ENCODE measurements around the gene ZBTB4. TPM values are rescaled to one million over a fixed set of nuclear protein-coding genes. Genes with fewer than 3 reads are reported as not detected.

ZBTB4 gene
- total RNA-seq, 6 experiments from 2014 or later = 62.7 to 75.9 (median 68.6) TPM

GRCh38 chr17:7512824-7513540 lies 33.6 kb upstream of the ZBTB4 start:
- Mint-ChIP-seq H3K27ac (no peak overlapping the region), H3K4me3 (no peak overlapping the region)

GRCh38 chr17:7512105-7512504 lies 32.7 kb upstream of the ZBTB4 start:
- Mint-ChIP-seq H3K4me1 (ENCODE audit: low read depth) (peaks cover 5% of the 10 kb centered on the region; the same call in 1 of the 2 replicates), H3K27me3 (ENCODE audit: insufficient read depth) (peaks cover 14% of the 10 kb centered on the region)

More at GRCh38 chr17:7512824-7513540, 33.6 kb upstream of the ZBTB4 start:
- DNase-seq = no peak
- Mint-ChIP-seq H3K9me3 (no peaks in the 10 kb centered on the region), H3K4me1 (ENCODE audit: low read depth) (peaks cover 5% of the 10 kb centered on the region; the same call in 1 of the 2 replicates), H3K27me3 (ENCODE audit: insufficient read depth) (peaks cover 14% of the 10 kb centered on the region), H3K36me3 (ENCODE audit: low read depth) (peaks cover 27% of the 10 kb centered on the region)
- TF ChIP-seq CTCF (IDR thresholded peaks at IDR 0.05) = no peak

GRCh38 chr17:7511108-7511507 lies 31.7 kb upstream of the ZBTB4 start:
- no peak overlapping the region for H3K4me3 Mint-ChIP-seq
- H3K27me3 Mint-ChIP-seq (ENCODE audit: insufficient read depth) = peaks cover 14% of the 10 kb centered on the region
- H3K9me3 Mint-ChIP-seq = no peaks in the 10 kb centered on the region
- TF ChIP-seq CTCF (IDR thresholded peaks at IDR 0.05) = no peak
- H3K4me1 Mint-ChIP-seq (ENCODE audit: low read depth) = peaks cover 5% of the 10 kb centered on the region; the same call in 1 of the 2 replicates
- no peak overlapping the region for H3K27ac Mint-ChIP-seq
- H3K36me3 Mint-ChIP-seq (ENCODE audit: low read depth) = peaks cover 31% of the 10 kb centered on the region
- DNase-seq = no peak

More at GRCh38 chr17:7512105-7512504, 32.7 kb upstream of the ZBTB4 start:
- TF ChIP-seq CTCF (IDR thresholded peaks at IDR 0.05) = no peak
- peaks cover 27% of the 10 kb centered on the region for H3K36me3 Mint-ChIP-seq (ENCODE audit: low read depth)
- H3K27ac Mint-ChIP-seq = no peak overlapping the region
- no peak for DNase-seq
- H3K4me3 Mint-ChIP-seq = no peak overlapping the region
- no peaks in the 10 kb centered on the region for H3K9me3 Mint-ChIP-seq

GRCh38 chr17:7509937-7510336 lies 30.5 kb upstream of the ZBTB4 start:
- H3K27me3 Mint-ChIP-seq (ENCODE audit: insufficient read depth) = peaks cover 14% of the 10 kb centered on the region
- H3K9me3 Mint-ChIP-seq = no peaks in the 10 kb centered on the region
- peaks cover 32% of the 10 kb centered on the region for H3K36me3 Mint-ChIP-seq (ENCODE audit: low read depth)
- H3K4me3 Mint-ChIP-seq = no peak overlapping the region
- no peak overlapping the region for H3K27ac Mint-ChIP-seq
- DNase-seq = no peak
- peaks cover 5% of the 10 kb centered on the region; the same call in 1 of the 2 replicates for H3K4me1 Mint-ChIP-seq (ENCODE audit: low read depth)
- TF ChIP-seq CTCF (IDR thresholded peaks at IDR 0.05) = no peak

GRCh38 chr17:7508846-7509245 lies 29.4 kb upstream of the ZBTB4 start:
- H3K27ac Mint-ChIP-seq = no peak overlapping the region
- no peak overlapping the region for H3K4me3 Mint-ChIP-seq

More at GRCh38 chr17:7508846-7509245, 29.4 kb upstream of the ZBTB4 start:
- no peak for DNase-seq
- no peak for TF ChIP-seq CTCF (IDR thresholded peaks at IDR 0.05)
- Mint-ChIP-seq H3K36me3 (ENCODE audit: low read depth) (peaks cover 36% of the 10 kb centered on the region), H3K27me3 (ENCODE audit: insufficient read depth) (peaks cover 14% of the 10 kb centered on the region), H3K9me3 (no peaks in the 10 kb centered on the region), H3K4me1 (ENCODE audit: low read depth) (no peaks in the 10 kb centered on the region)

All from HFFc6 (cell line).